Measurements from ENCODE around the gene CPNE8.

Gene CPNE8

DNA sequence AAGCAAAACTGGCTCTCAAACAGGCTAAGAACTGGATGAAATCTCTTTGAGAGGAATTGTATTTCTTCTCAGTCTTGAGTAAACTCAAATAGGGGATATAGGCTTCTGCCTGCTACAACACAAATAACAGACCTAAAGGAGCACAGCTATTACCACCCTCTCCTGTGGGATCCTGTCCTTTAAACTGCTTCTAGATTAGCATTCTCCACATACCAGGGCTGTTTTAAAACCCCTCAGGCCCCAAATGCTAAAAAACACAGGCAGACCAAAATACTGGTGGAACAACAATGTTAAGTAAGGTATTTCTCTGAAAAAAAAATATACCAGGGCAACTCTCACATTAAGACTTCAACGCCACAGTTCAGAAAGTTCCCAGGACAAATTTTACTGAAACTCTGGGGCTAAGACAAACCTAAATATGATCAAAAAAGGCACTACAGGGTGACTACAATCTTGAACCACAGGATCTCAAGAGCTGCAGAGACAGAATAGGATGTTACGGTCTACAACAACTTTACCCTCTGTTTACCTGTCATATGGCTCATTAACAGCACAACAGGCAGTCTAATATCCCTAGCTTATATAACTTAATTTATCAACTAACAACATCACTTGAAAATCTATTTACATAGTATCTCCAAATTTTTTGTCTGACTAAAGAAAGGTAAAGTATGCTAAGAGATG lies 7.2 kb downstream of the CPNE8 start:
- no peak for DNase-seq (ENCODE audit: low read depth in 2 of 2)

DNA sequence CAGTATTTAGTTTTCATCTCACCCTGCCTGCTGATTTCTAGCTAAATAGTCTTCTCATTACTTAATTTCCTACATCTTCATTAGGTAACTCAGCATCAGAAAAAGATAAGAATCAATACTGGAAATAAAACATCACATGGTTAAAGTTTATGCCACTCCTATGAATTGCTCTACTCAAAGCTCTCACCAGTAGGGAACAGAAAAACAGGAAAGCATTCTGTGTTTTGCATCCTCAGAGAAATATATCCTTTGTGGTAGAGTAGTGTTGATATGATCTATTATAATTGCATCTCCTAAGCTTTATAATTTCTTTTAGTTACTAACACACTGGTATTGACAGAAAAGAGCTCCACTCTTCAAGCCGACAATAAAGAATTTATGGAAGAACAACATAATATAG lies 9.9 kb downstream of the CPNE8 start:
- DNase-seq (ENCODE audit: low read depth in 2 of 2): no peak

DNA sequence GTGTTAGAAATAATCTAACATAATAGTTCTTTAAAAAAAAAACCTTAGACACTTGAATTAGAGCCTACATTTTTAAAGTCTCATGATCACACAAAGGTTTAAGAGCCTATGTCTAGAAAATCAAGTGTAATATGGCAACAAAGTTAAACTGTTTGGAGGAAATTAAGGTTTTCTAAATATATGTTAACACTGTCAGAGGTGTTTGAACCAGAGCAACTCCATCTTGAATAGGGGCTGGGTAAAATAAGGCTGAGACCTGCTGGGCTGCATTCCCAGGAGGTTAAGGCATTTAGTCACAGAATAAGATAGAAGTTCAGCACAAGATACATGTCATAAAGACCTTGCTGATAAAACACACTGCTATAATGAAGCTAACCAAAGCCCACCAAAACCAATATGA lies 12.4 kb downstream of the CPNE8 start:
- DNase-seq (ENCODE audit: low read depth in 2 of 2): no peak

DNA sequence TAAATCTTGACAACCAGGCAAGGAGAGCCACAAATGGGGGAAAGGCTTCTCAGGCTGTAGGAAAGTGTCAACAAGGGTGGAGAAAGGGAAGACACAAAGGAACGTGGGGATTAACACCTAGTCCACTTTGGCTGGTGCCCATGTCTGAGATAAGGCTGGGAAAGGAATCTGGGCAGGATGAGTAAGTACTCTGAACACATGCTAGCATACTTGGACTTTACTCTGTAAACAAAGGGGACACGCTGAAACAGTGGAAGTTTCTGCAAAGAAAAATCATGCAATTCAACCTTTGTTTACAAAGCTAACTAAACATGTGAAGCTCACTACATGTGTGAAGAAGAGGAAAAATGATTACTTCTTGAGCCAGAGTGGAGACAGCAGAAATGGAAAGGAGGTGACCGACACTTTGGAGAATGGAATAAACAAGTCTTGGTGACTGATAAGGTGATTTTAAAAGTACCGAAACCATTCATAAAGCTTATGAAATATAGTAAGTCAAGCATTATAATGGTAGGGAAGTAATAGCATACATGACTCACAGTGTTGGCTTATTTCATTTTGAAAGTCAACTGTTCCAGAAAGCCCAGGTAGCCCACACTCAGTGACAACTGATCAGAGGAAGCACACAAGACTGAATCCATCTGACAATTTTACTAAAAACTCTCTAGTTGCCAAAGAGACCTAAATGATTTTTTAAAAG lies 13.2 kb downstream of the CPNE8 start:
- DNase-seq (ENCODE audit: low read depth in 2 of 2): no peak

GRCh38 chr12:38890102-38890855 lies 15.1 kb downstream of the CPNE8 start:
- DNase-seq (ENCODE audit: low read depth in 2 of 2): no peak

DNA sequence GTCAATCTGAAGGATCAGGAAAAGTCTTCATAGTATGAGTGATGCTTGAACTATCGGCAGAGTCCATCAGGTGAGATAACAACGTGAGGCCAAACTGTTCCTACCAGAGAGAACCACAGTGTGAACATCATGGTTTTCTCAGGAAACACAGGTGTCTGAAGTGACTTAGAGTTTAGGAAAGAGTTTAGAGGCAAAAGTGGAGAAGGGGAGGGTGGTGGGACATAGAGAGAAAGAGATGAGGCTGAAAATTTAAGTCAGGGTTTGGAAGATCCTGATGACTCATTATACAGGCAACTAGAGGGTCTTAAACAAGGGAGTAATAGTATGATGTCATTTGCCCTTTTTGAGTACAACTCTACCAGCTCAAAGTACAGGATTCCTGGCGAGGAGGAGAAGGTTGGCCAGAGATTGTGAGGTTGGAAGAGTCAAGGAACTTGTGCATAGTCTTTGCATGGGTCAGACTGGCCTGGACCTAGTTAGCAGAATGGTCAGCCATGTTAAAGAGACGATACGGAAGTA lies 16.0 kb downstream of the CPNE8 start:
- no peak for DNase-seq (ENCODE audit: low read depth in 2 of 2)

- no peak for DNase-seq (ENCODE audit: low read depth in 2 of 2)
Measured at GRCh38 chr12:38887770-38888169, 17.6 kb downstream of the CPNE8 start.

DNA sequence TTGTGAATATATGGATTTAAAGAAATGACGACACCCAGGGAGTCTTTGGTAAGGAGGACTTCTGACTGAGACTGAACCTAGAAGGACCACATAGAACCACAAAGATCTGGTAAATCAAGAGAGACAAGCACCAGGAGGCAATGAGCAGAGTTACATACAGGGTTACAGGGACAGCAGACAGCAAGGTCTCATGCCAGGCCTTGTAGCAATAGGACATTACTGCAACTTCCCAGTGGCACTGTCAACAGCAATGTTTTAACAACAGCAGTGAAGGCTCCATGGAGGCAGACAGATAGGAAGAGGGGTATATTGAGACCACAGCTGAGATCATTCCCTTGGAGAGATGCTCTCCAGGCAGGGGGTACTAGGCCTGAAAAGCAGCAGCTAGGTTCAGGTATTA lies 18.5 kb downstream of the CPNE8 start:
- DNase-seq (ENCODE audit: low read depth in 2 of 2): no peak

DNA sequence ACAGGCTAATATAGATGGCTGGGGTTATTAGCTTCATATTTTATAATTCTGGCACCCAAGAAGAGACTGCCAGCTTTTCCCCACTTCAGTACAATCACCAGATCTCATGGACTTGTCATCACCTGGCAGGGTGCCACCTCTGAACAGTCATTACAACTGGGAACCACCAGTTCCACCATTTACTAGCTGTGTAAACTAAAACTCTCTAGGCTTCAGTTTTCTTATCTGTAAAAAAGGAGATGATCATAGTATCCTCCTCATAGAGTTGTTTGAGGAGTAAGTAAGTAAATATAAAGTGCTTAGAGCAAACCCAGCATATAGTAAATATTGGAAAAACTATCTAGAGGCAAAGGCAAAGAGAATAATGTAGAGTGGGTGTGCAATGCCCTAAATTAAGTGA lies 19.3 kb downstream of the CPNE8 start:
- no peak for DNase-seq (ENCODE audit: low read depth in 2 of 2)

DNA sequence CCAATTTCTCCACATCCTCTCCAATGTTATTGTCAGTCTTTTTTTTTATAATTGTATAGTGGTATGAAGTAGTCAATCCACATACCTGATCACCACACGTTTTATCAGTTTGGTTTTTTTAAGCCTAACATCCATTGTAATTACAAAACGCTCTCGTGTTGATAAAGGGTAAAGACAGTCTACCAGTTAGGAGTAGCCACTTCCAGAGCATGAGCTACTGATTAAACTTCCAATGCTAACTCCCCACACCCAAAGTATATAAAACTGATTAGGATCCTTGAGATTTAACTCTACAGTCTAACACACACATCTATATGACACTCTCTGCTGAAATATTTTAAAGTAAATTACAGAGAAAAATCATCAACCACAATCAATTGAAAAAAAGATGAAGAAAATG lies 20.7 kb downstream of the CPNE8 start:
- DNase-seq (ENCODE audit: low read depth in 2 of 2): no peak

- no peak for DNase-seq (ENCODE audit: low read depth in 2 of 2)
Measured at GRCh38 chr12:38883629-38884134, 21.7 kb downstream of the CPNE8 start.

GRCh38 chr12:38880288-38880687 lies 25.1 kb downstream of the CPNE8 start:
- DNase-seq (ENCODE audit: low read depth in 2 of 2): no peak

GRCh38 chr12:38878986-38879385 lies 26.4 kb downstream of the CPNE8 start:
- DNase-seq (ENCODE audit: low read depth in 2 of 2): no peak

GRCh38 chr12:38878333-38878705 lies 27.1 kb downstream of the CPNE8 start:
- no peak for DNase-seq (ENCODE audit: low read depth in 2 of 2)

GRCh38 chr12:38875586-38876228 lies 29.7 kb downstream of the CPNE8 start:
- no peak for DNase-seq (ENCODE audit: low read depth in 2 of 2)

GRCh38 chr12:38872561-38872960 lies 32.8 kb downstream of the CPNE8 start:
- no peak for DNase-seq (ENCODE audit: low read depth in 2 of 2)

DNA sequence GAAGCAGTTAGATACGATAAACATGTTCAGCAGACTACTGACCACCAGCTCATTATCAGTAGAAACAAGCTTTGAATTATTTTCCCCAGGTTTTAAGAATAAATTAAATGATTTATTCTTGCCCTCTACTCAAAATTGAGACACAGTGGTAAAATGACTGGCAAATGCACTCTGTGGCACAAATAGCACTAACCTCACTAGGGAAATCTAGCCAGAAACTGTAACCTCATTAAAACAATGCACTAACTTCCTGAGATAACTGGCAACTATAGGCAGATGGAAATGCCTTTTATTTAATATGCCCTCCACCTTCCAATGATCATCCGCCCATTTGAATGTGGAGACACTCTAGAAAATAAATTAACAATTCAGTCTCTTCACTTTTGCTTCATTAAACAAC lies 33.2 kb downstream of the CPNE8 start:
- no peak for DNase-seq (ENCODE audit: low read depth in 2 of 2)

GRCh38 chr12:38869036-38869435 lies 36.4 kb downstream of the CPNE8 start:
- no peak for DNase-seq (ENCODE audit: low read depth in 2 of 2)

GRCh38 chr12:38850461-38850860 lies 54.9 kb downstream of the CPNE8 start:
- no peak for DNase-seq (ENCODE audit: low read depth in 2 of 2)

DNA sequence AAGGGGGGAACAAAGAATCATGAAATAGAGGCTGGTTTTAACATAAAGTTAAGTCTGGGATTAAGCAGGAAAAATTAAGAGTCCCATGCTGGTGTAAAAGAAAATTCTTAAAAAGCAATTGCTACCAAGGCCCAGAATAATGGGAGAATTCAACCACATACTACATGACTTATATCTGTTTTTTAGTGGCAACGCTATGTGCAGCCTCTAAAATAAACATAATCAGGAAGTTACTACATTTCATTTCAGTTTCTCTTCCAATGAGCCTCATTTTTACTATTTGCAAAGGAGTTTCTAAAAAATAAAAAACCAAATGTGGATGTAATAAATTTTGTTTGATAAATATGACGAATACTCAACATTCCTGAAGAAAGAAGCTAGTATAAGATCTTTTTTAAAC lies 58.1 kb downstream of the CPNE8 start:
- DNase-seq (ENCODE audit: low read depth in 2 of 2): no peak

DNA sequence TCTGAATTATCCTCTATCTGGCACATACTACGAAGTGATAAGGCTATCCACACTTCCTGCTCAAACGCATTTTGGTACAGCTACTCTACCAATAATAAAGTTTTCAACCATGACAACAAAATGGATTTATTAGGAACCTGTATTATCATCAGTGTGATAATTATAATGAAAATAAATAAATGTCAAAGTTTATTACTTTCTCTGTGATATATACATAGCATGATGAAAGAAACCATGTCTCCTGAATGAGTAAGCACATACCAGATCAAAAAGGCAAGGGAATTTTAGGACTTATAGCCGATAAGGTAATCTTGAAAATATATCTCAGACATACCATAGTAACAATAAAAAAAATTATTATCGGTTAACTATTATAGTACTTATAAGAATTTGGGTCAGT lies 61.1 kb downstream of the CPNE8 start:
- no peak for DNase-seq (ENCODE audit: low read depth in 2 of 2)

Data from stimulated activated CD4-positive, alpha-beta T cell treated with anti-CD3 and anti-CD28 coated beads, Interleukin-12 subunit alpha, Interleukin-12 subunit beta, amount 100 ng/mL, for 24 hours (primary cell).